Neural progenitor cell (in vitro differentiated cells): ENCODE results near the gene LRCH3. TPM values are rescaled to one million over a fixed set of nuclear protein-coding genes. Genes with fewer than 3 reads are reported as not detected.
"Not testable (repeated sequence)": the region's sequence is repeated elsewhere in the genome, so short reads cannot be mapped to it uniquely, and the experiment has no call there.

Source experiments
- DNase-seq: peaks from one replicate; pipeline ENCODE4 v3.0.0-alpha.2; 2016; ENCODE audit warnings: low spot score
- H2AFZ ChIP-seq: fragments of 200-600 bp; sonication (generic); replicated peaks from 2 replicates; pipeline ENCODE4 v1.6.1; 2016; ENCODE audit warnings: antibody characterized with exemption
- H3F3A ChIP-seq: fragments of 200-600 bp; sonication (generic); 2 replicates; pipeline ENCODE4 v1.6.1; 2016; ENCODE audit warnings: antibody characterized with exemption, low read depth
- H3K27ac ChIP-seq: fragments of 200-600 bp; sonication (generic); 2 replicates; pipeline ENCODE4 v1.5.1; 2016; ENCODE audit warnings: mild to moderate bottlenecking
- H3K27me3 ChIP-seq: fragments of 200-600 bp; sonication (generic); 2 replicates; pipeline ENCODE4 v1.6.1; 2016; ENCODE audit warnings: mild to moderate bottlenecking, moderate library complexity
- H3K36me3 ChIP-seq: fragments of 200-600 bp; sonication (generic); 2 replicates; pipeline ENCODE4 v1.5.1; 2016
- H3K4me1 ChIP-seq: fragments of 200-600 bp; sonication (generic); 2 replicates; pipeline ENCODE4 v1.6.1; 2016; ENCODE audit warnings: mixed run types
- H3K4me2 ChIP-seq: fragments of 200-600 bp; sonication (generic); 2 replicates; pipeline ENCODE4 v1.6.1; 2016
- H3K4me3 ChIP-seq: fragments of 200-600 bp; sonication (generic); 2 replicates; pipeline ENCODE4 v1.5.1; 2016
- H3K79me2 ChIP-seq: fragments of 200-600 bp; sonication (generic); 2 replicates; pipeline ENCODE4 v1.6.1; 2016; ENCODE audit warnings: low read depth
- H3K9ac ChIP-seq: fragments of 200-600 bp; sonication (generic); 2 replicates; pipeline ENCODE4 v1.6.1; 2016
- H3K9me3 ChIP-seq: fragments of 200-600 bp; sonication (generic); 2 replicates; pipeline ENCODE4 v1.5.1; 2016; ENCODE audit warnings: low read depth
- H4K20me1 ChIP-seq: fragments of 200-600 bp; sonication (generic); 2 replicates; pipeline ENCODE4 v1.6.1; 2016; ENCODE audit warnings: low read depth
- H3K27ac Mint-ChIP-seq: 3 replicates; pipeline ENCODE4 v1.8.0; 2021; ENCODE audit warnings: mixed read lengths
- H3K27me3 Mint-ChIP-seq: 2 replicates; pipeline ENCODE4 v1.8.0; 2022; ENCODE audit warnings: low read depth, mild to moderate bottlenecking, inconsistent platforms, moderate library complexity, mixed read lengths; ENCODE audit not compliant: insufficient read depth
- H3K36me3 Mint-ChIP-seq: 3 replicates; pipeline ENCODE4 v1.8.0; 2021; ENCODE audit warnings: mixed read lengths
- H3K4me1 Mint-ChIP-seq: 3 replicates; pipeline ENCODE4 v1.8.0; 2021; ENCODE audit warnings: mixed read lengths
- H3K4me3 Mint-ChIP-seq: 3 replicates; pipeline ENCODE4 v1.8.0; 2021; ENCODE audit warnings: mild to moderate bottlenecking, moderate library complexity, mixed read lengths
- H3K9me3 Mint-ChIP-seq: 3 replicates; pipeline ENCODE4 v1.8.0; 2020; ENCODE audit warnings: mixed read lengths
- EZH2 ChIP-seq: fragments of 200-600 bp; sonication (generic); IDR thresholded peaks from 2 replicates; pipeline ENCODE4 v1.6.1; 2017; ENCODE audit warnings: antibody characterized with exemption, mild to moderate bottlenecking, moderate library complexity
- total RNA-seq: library from RNA; depleted of rRNA; stranded (reverse); fragments of >200 nt; gene quantifications from 2 replicates; pipeline ENCODE4 v1.2.3, GENCODE V29; 2015; ENCODE audit warnings: low replicate concordance
- TF ChIP-seq, protein P1 (sequence below): fragments of 200-600 bp; sonication (generic); IDR thresholded peaks from 2 replicates; pipeline ENCODE4 v1.5.1; 2017; ENCODE audit warnings: antibody characterized with exemption, mild to moderate bottlenecking

The LRCH3 gene
- total RNA-seq, 1 donor from 2014 or later, result 56.2 TPM

DNA sequence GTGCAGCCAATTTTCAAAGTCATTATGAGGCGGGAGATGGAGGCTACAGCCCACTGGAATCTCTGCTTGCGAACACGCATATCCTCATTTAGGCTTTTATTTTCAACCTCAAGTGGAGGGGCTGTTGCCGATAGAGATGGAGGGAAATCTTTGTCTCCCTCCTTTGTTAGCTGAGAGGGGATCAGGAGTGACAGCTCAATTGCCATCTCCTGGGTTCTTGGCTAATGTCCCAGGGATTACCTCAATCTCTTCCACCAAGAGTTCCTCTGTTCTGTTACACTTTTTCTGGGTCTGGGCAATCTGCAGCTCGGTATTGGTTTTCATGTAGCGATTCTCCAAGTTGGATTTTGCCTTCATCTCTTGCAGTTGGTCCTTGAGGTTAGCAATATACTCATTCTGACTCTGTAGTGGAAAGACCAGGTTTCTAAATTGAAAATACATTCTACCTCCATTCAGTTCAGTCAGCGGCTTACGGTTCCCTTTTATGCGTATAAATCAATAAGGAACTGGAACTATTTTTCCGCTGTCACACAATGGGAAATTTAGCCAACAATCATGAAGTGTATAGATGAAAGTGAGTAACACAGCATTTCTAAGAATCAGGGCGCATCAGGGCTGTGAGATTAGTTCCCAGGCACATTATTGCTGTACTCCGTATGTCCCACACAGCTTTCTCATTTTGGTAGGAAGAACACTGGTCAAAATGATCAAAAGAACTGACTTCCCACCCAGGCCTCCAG lies 122.8 kb downstream of the LRCH3 start:
- peaks cover 22% of the 10 kb centered on the region for H3F3A ChIP-seq
- H2AFZ ChIP-seq, result no peak overlapping the region
- H3K4me1 ChIP-seq, result peaks cover 24% of the 10 kb centered on the region
- no peaks in the 10 kb centered on the region for H3K36me3 ChIP-seq
- H4K20me1 ChIP-seq, result no peaks in the 10 kb centered on the region
- peak; percentile 33 for DNase-seq
- TF ChIP-seq EZH2, result no peak
- TF ChIP-seq, protein P1, sequence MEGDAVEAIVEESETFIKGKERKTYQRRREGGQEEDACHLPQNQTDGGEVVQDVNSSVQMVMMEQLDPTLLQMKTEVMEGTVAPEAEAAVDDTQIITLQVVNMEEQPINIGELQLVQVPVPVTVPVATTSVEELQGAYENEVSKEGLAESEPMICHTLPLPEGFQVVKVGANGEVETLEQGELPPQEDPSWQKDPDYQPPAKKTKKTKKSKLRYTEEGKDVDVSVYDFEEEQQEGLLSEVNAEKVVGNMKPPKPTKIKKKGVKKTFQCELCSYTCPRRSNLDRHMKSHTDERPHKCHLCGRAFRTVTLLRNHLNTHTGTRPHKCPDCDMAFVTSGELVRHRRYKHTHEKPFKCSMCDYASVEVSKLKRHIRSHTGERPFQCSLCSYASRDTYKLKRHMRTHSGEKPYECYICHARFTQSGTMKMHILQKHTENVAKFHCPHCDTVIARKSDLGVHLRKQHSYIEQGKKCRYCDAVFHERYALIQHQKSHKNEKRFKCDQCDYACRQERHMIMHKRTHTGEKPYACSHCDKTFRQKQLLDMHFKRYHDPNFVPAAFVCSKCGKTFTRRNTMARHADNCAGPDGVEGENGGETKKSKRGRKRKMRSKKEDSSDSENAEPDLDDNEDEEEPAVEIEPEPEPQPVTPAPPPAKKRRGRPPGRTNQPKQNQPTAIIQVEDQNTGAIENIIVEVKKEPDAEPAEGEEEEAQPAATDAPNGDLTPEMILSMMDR, result no peak
- no peaks in the 10 kb centered on the region for H3K9me3 ChIP-seq
- Mint-ChIP-seq H3K4me3 (no peak overlapping the region), H3K9me3 (no peaks in the 10 kb centered on the region), H3K4me1 (peaks cover 17% of the 10 kb centered on the region), H3K36me3 (peaks cover 8% of the 10 kb centered on the region), H3K27me3 (peaks cover 8% of the 10 kb centered on the region), H3K27ac (peak overlapping the region; percentile 81)
- H3K4me3 ChIP-seq, result no peak overlapping the region
- H3K27ac ChIP-seq, result no peak overlapping the region
- H3K79me2 ChIP-seq, result no peaks in the 10 kb centered on the region
- no peak overlapping the region for H3K9ac ChIP-seq
- H3K4me2 ChIP-seq, result peak overlapping the region; percentile 35
- no peaks in the 10 kb centered on the region for H3K27me3 ChIP-seq

DNA sequence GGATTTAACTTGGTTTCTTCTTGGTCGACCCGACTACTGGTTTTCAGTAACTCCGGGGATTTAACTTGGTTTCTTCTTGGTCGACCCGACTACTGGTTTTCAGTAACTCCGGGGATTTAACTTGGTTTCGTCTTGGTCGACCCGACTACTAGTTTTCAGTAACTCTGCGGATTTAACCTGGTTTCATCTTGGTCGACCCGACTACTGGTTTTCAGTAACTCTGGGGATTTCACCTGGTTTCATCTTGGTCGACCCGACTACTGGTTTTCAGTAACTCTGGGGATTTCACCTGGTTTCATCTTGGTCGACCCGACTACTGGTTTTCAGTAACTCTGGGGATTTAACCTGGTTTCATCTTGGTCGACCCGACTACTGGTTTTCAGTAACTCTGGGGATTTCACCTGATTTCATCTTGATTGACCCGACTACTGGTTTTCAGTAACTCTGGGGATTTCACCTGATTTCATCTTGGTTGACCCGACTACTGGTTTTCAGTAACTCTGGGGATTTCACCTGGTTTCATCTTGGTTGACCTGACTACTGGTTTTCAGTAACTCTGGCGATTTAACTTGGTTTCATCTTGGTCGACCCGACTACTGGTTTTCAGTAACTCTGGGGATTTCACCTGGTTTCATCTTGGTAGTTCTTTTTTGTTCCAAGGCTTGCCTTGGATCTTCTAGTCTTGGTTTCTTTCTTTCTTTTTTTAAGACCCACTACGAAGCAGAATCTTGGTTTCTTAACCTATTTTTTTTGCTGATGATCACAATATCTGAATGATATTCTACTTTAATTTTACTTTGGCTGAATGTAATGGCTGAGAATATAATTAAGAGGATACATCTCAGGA lies 130.6 kb downstream of the LRCH3 start:
- not testable (repeated sequence) for H3K4me3 Mint-ChIP-seq, H3K27me3 Mint-ChIP-seq, H3K9me3 Mint-ChIP-seq, DNase-seq, H3F3A ChIP-seq, H3K36me3 ChIP-seq, H3K9me3 ChIP-seq, H2AFZ ChIP-seq, H3K4me1 Mint-ChIP-seq, H3K27me3 ChIP-seq, H3K79me2 ChIP-seq, H3K4me1 ChIP-seq, H3K4me2 ChIP-seq, H3K9ac ChIP-seq, H3K27ac Mint-ChIP-seq, H3K4me3 ChIP-seq, H3K27ac ChIP-seq, H4K20me1 ChIP-seq
- H3K36me3 Mint-ChIP-seq, result peaks cover 21% of the 10 kb centered on the region

DNA sequence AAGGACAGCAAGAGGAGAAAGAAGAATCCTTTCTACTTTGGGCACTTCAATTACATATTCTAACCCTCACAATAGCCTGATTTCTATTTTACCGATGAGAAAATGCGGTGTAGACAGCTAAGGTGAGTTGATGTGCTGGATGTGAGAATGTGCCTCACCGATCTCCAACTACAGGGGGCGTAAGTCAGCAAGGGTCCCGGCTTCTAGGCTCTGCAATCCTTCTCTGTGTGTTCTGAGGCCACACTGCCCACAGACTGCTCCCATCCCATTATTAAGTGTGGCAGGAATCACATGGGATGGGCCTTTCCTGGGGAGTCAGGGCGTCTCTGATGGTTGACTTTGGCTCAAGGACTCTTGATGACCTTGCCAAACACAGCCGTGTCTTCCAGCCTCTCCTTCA lies 135.4 kb downstream of the LRCH3 start:
- Histone ChIP-seq H2AFZ (no peak overlapping the region), H3K79me2 (no peaks in the 10 kb centered on the region), H3K4me1 (no peaks in the 10 kb centered on the region), H3K9ac (no peak overlapping the region), H3K9me3 (no peaks in the 10 kb centered on the region), H3K4me2 (no peak overlapping the region), H3K4me3 (no peak overlapping the region), H3K27ac (no peak overlapping the region), H4K20me1 (no peaks in the 10 kb centered on the region), H3K36me3 (no peaks in the 10 kb centered on the region), H3F3A (no peaks in the 10 kb centered on the region), H3K27me3 (no peaks in the 10 kb centered on the region)
- Mint-ChIP-seq H3K36me3 (peaks cover 26% of the 10 kb centered on the region), H3K4me3 (no peak overlapping the region), H3K27ac (no peak overlapping the region), H3K4me1 (no peaks in the 10 kb centered on the region), H3K27me3 (no peaks in the 10 kb centered on the region), H3K9me3 (peaks cover 3% of the 10 kb centered on the region)
- no peak for TF ChIP-seq EZH2
- TF ChIP-seq, protein P1, result peak; percentile 59
- peak; percentile 24 for DNase-seq

DNA sequence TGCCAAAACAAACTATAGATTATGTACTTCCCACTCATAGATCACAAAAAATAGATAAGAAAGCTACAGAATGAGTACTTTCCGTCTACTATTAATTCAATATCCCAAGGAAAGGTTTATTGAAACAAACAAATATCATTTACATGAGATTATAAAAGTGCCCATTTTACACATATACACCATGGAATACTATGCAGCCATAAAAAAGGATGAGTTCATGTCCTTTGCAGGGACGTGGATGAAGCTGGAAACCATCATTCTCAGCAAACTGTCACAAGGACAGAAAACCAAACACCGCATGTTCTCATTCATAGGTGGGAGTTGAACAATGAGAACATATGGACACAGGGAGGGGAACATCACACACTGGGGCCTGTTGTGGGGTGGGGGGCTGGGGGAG lies 136.5 kb downstream of the LRCH3 start:
- not testable (repeated sequence) for DNase-seq, H4K20me1 ChIP-seq, H3K27me3 ChIP-seq, H3K9ac ChIP-seq, H3K4me1 ChIP-seq, H3K27ac Mint-ChIP-seq, H3K27me3 Mint-ChIP-seq, H3F3A ChIP-seq, H3K4me2 ChIP-seq, H2AFZ ChIP-seq, H3K36me3 ChIP-seq, H3K27ac ChIP-seq, H3K4me3 Mint-ChIP-seq, H3K4me1 Mint-ChIP-seq, H3K9me3 Mint-ChIP-seq, H3K79me2 ChIP-seq, H3K9me3 ChIP-seq, H3K4me3 ChIP-seq
- H3K36me3 Mint-ChIP-seq, result peaks cover 26% of the 10 kb centered on the region
